ENCODE data around the gene ATP1A1. TPM values are rescaled to one million over a fixed set of nuclear protein-coding genes. Genes with fewer than 3 reads are reported as not detected.

The ATP1A1 gene
- polyA plus RNA-seq, 2 of the 4 experiments (the other 2 are of a cell fraction) = 119 to 171 TPM

GRCh38 chr1:116387551-116387950, 14.5 kb downstream of the ATP1A1 start:
- FAIRE-seq (no peak), ATAC-seq (no peak), DNase-seq (ENCODE audit: low read depth in 1 of 2, low spot score in 1 of 2) (no peak)
- POLR2A ChIA-PET = no interaction called here
- CTCF ChIA-PET = no interaction called here
- no peaks in the 10 kb centered on the region; the same call in 2 of the 3 replicates for H3K4me1 ChIP-seq
- no peak overlapping the region for H3K4me3 ChIP-seq
- H3K27ac ChIP-seq = no peak overlapping the region; a peak in 1 of 6 replicates
- no peak for TF ChIP-seq BHLHE40 (IDR thresholded peaks at IDR 0.05; ENCODE audit: low read depth, low read length)
- TF ChIP-seq RARB (CRISPR knock-in tag; IDR thresholded peaks at IDR 0.05) = no peak
- no peak for TF ChIP-seq PHF8 (IDR thresholded peaks at IDR 0.05; ENCODE audit: borderline replicate concordance, low read depth)
- TF ChIP-seq HES2 (IDR thresholded peaks at IDR 0.05) = no peak
- no peak for TF ChIP-seq NPAS2 (CRISPR knock-in tag; IDR thresholded peaks at IDR 0.05; ENCODE audit: borderline replicate concordance)
- no peak for TF ChIP-seq USF2 (IDR thresholded peaks at IDR 0.05)
- TF ChIP-seq CEBPB (IDR thresholded peaks at IDR 0.05) = no peak
- TF ChIP-seq PBX3 (IDR thresholded peaks at IDR 0.05) = no peak
- TF ChIP-seq EHMT2 (IDR thresholded peaks at IDR 0.05; ENCODE audit: low read depth) = no peak
- H3K9me3 ChIP-seq = no peaks in the 10 kb centered on the region
- H3K4me2 ChIP-seq = no peak overlapping the region
- 90% methylated on average over 6 of the region's 6 CpGs for WGBS (ENCODE audit: missing lambda C conversion rate)

- no peaks in the 10 kb centered on the region for H3K4me1 ChIP-seq
- no peak overlapping the region for H3K4me3 ChIP-seq
- H3K27ac ChIP-seq = no peak overlapping the region
- ChIA-PET POLR2A (no interaction called here), CTCF (interaction anchor here (1.2 kb wide), 1 partner anchor 11 kb away, joined by 3 read pairs; no protein-coding TSS in a partner anchor)
- WGBS (ENCODE audit: missing lambda C conversion rate) = 92% methylated on average over 3 of the region's 3 CpGs
- DNase-seq (ENCODE audit: low read depth in 1 of 2, low spot score in 1 of 2) = no peak
- no peaks in the 10 kb centered on the region for H3K9me3 ChIP-seq
- FAIRE-seq = no peak
- ATAC-seq = no peak
- no peak overlapping the region for H3K4me2 ChIP-seq
- TF ChIP-seq NPAS2 (CRISPR knock-in tag; IDR thresholded peaks at IDR 0.05; ENCODE audit: borderline replicate concordance) = no peak
- TF ChIP-seq, protein P1, sequence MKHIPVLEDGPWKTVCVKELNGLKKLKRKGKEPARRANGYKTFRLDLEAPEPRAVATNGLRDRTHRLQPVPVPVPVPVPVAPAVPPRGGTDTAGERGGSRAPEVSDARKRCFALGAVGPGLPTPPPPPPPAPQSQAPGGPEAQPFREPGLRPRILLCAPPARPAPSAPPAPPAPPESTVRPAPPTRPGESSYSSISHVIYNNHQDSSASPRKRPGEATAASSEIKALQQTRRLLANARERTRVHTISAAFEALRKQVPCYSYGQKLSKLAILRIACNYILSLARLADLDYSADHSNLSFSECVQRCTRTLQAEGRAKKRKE (CRISPR knock-in tag; IDR thresholded peaks at IDR 0.05; ENCODE audit: low read depth) = no peak
- TF ChIP-seq ESRRA (IDR thresholded peaks at IDR 0.05; ENCODE audit: borderline replicate concordance, low read length) = no peak
- TF ChIP-seq NFE2L2 (conservative IDR thresholded peaks at IDR 0.05; ENCODE audit: low read length) = no peak
- no peak for TF ChIP-seq ZC3H11A (IDR thresholded peaks at IDR 0.05)
- no peak for TF ChIP-seq MAZ (IDR thresholded peaks at IDR 0.05; ENCODE audit: borderline replicate concordance, low read depth, low read length)
- TF ChIP-seq, protein P2, sequence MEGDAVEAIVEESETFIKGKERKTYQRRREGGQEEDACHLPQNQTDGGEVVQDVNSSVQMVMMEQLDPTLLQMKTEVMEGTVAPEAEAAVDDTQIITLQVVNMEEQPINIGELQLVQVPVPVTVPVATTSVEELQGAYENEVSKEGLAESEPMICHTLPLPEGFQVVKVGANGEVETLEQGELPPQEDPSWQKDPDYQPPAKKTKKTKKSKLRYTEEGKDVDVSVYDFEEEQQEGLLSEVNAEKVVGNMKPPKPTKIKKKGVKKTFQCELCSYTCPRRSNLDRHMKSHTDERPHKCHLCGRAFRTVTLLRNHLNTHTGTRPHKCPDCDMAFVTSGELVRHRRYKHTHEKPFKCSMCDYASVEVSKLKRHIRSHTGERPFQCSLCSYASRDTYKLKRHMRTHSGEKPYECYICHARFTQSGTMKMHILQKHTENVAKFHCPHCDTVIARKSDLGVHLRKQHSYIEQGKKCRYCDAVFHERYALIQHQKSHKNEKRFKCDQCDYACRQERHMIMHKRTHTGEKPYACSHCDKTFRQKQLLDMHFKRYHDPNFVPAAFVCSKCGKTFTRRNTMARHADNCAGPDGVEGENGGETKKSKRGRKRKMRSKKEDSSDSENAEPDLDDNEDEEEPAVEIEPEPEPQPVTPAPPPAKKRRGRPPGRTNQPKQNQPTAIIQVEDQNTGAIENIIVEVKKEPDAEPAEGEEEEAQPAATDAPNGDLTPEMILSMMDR (IDR thresholded peaks at IDR 0.05) = no peak
- no peak for TF ChIP-seq ZSCAN20 (CRISPR knock-in tag; IDR thresholded peaks at IDR 0.05)
- TF ChIP-seq CHD2 (IDR thresholded peaks at IDR 0.05; ENCODE audit: low read length, partially characterized antibody) = no peak
- no peak for TF ChIP-seq FOSB (CRISPR knock-in tag; IDR thresholded peaks at IDR 0.05)
- no peak for TF ChIP-seq EHMT2 (IDR thresholded peaks at IDR 0.05; ENCODE audit: low read depth)
- no peak for TF ChIP-seq TP53 (CRISPR knock-in tag; IDR thresholded peaks at IDR 0.05)
Observed at GRCh38 chr1:116388122-116388521, 15.1 kb downstream of the ATP1A1 start.

DNA sequence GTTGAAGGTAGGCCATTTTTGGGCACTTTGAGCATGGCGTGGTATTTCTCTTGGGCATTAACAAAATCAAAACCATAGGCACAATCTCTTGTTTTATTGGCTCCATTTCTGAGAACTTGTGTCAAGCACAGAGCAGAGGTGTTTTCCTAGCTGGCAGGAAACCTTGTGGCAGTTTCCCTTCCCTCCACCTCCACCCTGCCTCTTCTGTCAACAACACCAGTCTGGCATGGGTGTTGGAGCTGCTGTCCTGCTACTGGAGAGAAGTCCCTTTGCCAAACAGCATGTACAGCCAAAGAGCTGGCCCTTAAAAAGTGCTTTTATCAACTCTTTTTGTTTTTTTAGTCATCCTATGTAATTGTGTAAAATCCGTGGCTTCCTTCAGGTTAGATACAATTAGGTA, 16.0 kb downstream of the ATP1A1 start:
- H3K4me1 ChIP-seq = no peaks in the 10 kb centered on the region
- H3K27ac ChIP-seq = no peak overlapping the region
- TF ChIP-seq CBX8 (IDR thresholded peaks at IDR 0.05) (no peak), GATA3 (IDR thresholded peaks at IDR 0.05; ENCODE audit: borderline replicate concordance) (no peak), RCOR1 (IDR thresholded peaks at IDR 0.05; ENCODE audit: low read depth, low read length) (no peak), RFX5 (IDR thresholded peaks at IDR 0.05) (no peak), JUNB (IDR thresholded peaks at IDR 0.05) (no peak), TFCP2L1 (CRISPR knock-in tag; IDR thresholded peaks at IDR 0.05) (no peak), PBX3 (IDR thresholded peaks at IDR 0.05) (no peak), EP300 (IDR thresholded peaks at IDR 0.05) (no peak)
- no peak overlapping the region for H3K4me3 ChIP-seq
- no peak for ATAC-seq
- no peak overlapping the region for H3K4me2 ChIP-seq
- WGBS (ENCODE audit: missing lambda C conversion rate) = 93% methylated on average over 2 of the region's 2 CpGs
- ChIA-PET CTCF (interaction anchor here (1.2 kb wide), 1 partner anchor 12 kb away, joined by 3 read pairs; no protein-coding TSS in a partner anchor), POLR2A (no interaction called here)
- FAIRE-seq = no peak
- no peak for DNase-seq (ENCODE audit: low read depth in 1 of 2, low spot score in 1 of 2)
- no peaks in the 10 kb centered on the region for H3K9me3 ChIP-seq

All from A549 (cell line).